HG02938 (cell line): ENCODE data around the gene CAT.
"Not testable (repeated sequence)": the region's sequence is repeated elsewhere in the genome, so short reads cannot be mapped to it uniquely, and the experiment has no call there.

Experiments
- ATAC-seq: cut with Tn5 transposase; IDR thresholded peaks from one replicate; pipeline ENCODE4 v1.9.1; 2021; ENCODE audit warnings: mild to moderate bottlenecking, moderate library complexity; ENCODE audit not compliant: unreplicated experiment

CAT gene

DNA sequence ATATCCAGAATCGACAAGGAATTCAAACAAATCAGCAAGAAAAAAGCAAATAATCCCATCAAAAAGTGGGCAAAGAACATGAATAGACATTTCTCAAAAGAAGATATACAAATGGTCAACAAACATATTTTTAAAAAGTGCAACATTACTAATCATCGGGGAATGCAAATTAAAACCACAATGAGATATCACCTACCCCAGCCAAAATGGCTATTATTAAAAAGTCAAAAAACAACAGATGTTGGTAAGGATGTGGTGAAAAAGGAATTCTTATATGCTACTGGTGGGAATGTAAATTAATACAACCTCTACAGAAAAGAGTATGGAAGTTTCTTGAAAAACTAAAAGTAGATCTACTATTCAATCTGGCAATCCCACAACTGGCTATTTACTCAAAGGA lies 13.9 kb upstream of the CAT start:
- not testable (repeated sequence) for ATAC-seq

DNA sequence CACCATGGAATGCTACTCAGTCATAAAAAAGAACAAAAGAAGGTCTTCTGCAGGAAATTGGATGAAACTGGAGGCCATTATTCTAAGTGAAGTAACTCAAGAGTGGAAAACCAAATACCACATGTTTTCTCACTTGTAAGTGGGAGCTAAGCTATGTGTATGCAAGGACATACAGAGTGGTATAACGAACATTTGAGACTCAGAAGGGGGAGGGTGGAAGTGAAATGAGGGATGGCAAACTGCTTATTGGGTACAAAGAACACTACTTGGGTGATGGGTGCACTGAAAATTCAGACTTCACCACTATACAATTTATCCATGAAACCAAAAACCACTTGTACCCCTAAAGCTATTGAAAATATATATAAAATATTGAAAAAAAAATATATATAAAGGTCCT lies 13.4 kb upstream of the CAT start:
- no peak for ATAC-seq

DNA sequence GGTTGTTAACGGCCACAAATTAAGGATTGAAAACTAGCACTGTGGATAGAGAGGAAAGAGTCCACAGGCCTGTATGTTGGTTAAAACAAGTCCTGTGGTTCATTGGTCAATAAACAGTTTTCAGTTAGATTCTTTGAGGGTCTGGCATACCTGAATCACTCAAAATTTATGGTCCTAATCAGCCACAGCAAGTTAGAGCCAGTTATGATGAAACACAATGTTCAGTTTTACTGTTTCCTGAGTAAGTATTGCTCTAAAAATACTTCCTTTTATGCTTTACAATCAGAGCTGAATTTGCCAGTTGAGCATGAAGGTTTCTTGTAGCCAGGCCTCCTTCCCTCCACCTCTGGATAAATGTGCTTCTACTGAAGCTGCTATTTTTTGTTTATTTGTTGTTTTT lies 12.9 kb upstream of the CAT start:
- no peak for ATAC-seq

DNA sequence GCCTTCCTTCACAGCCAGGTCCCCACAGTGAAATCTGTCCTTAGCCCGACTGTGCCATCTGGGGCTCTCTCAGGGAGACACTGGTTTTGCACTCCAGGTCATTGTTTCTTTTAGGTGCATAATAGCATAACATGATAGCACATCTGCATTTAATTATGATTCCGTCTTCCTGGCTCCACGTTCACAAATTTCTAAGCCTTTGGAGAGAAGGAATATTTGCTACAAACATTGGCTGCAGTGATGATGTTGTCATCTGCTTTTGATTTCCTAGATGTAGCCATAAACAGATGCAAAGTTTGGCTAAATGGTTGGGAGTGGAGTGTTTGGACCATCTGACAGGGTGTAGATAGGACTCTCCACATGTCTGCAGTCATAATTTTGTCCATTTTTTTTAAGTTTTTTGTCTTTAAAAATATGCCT lies 12.0 kb upstream of the CAT start:
- ATAC-seq: no peak

DNA sequence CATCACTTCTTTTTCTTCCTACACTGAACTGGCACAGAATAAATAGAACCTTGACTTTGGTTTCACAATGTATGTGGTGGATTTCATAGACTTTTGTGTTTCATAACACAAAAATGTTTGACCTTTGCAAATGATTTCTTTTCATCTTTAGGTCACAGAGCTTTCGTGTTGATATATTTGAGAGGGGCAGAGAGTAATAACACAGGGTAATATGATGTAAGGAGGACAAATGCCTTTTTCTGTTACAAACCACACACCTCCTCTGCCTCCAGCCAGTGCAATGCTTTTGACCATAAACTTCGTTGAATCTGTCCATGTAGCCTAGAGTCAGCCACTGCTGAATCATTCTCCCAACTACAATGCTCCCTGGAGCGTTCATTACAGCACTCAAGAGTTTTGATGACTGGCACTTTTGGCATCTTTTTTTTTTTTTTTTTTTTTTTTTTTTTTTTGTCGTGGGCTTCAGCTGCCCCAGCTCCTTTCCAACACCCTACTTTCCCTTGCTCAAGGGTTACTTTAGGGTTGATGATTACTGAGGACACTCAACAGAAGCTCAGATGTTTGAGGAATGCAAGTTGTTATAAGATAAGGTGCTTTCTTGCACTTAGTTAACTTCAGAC lies 11.4 kb upstream of the CAT start:
- no peak for ATAC-seq

DNA sequence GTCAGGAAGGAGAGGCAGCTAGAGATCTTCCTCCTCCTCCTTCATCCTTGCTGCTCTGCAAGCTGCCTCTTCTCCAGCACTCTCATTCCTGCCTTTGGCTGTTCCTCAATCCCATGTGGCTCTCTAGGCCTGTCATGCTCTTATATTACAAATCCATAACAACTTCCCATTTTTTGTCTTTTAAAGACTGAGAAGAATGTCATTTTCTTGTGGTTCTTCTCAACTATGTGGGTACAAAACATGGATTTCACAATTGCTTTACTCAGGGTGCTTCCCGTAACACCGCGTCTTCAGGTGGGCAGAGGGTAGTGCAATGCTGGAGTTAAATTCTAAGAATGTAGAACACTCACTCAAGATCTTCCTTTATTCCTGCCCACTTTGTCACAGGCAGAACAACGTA lies 6.8 kb upstream of the CAT start:
- ATAC-seq: no peak

DNA sequence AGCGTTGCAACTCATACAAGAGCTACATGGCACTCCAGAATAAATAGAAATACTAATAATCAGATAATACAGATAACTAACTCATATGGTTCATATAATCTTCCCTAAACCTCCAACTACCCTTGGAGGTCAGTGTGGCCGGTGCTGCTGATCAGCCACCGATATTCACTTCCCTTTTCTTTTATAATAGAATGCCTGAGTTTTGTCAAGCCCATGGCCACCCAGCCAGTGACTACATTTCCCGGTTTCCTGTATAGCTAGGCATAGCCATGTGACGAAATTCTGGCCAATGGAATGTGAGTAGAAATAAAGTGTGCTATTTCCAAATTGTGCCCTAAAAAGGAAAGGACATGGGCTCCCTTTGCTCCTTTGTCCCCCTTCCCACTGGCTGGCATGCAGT lies 5.9 kb upstream of the CAT start:
- ATAC-seq: no peak

DNA sequence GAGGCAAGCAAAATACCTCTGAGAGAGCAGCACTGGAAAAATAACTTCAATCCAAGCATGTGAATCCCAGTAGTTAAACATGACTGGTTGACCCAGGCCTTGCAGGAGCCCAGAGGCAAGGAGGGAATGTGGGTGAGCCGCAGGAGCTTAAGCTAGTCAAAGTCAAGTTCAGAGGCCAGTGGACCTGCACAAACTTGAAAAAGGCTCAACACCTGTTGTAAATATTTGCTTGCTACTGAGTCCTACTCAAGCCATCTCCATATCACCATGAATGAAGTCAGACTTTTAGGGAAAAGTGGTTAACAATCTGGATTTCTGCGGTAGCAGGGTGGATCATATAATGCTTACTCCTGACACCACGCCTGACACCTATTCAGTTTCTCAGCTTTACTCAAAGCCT lies 4.8 kb upstream of the CAT start:
- ATAC-seq: no peak

DNA sequence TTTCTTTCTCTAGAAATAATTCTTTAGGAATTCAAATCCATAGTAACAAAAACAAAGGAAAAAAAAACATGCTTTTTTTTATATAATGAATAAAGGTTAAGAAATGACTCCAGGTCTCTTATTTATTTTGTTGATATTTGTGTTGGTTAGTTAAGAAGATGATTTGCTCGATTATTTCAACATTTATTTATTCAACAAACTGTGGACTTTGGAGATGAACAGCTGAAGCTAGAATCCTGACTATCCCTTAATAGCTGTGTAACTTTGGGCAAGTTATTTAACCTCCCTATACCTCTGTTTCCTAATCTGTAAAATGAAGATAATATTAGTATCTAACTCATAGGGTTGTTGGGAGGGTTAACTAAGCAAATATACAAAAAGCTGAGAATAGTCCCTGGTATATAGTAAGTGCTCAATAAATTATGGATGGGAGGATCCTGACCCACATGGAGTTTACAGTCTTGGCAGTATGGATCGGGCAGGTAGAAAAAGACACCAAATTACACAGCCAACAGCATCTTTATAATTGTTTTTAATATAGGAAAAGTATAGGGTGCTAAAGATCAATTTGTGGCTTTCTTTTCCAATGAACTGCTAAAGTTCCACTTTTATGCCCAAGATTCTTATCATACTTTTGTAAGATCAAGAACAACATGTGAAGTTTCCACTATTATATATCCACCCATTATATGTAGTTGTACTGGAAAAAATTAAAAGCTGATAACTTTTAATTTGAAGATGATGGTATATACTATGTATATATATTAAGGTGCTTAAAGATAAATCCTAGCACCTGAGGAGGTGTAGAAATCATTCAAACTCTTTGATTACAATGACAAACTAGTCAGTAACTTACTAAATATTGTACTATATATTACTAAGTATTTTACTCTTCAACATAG lies 1.3 kb upstream of the CAT start:
- ATAC-seq: no peak

DNA sequence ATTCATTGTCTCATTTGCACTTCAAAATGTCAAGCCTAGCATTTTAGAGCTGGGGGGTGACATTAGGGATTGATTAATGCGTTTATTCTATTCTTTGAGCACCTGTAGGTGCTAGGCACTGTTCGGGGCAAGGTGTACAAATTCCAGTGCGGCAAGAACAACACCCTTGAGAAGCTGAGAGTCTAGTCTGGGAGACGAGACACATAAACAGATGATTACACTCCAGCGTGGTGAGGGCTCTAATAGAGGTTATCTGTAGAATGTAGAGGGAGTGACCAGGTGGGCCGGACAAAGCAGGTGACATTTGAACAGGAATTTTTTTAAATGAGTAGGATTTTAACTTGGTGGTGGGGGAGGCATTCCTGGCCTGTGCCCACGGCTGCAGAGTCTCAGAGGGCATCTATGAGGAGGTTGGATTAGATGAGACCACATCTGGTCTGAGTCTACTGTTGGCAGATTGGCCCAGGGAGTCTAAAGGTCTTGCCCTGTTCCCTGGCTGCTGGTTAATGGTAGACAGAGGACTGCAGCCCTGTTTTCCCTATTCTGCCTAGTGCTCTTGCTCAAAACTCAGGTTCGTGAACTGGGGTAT lies 970 bp downstream of the CAT start:
- ATAC-seq: no peak

DNA sequence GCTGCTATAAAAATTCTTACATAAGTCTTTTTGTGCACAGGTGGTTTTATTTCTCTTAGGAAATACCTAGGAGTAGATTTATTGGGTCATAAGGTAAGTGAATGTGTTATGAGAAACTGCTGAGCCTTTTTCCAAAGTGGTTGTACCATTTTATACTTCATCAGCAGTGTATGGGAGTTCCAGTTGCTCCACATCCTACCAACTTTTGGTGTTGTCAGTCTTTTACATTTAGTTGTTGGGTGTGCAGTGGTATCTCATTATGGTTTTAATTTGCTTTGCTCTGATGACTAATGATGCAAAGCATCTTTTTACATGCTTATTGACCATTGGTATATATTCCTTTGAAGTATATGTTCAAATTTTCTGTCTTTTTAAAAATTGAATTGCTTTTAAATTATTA lies 3.1 kb downstream of the CAT start:
- ATAC-seq: no peak

DNA sequence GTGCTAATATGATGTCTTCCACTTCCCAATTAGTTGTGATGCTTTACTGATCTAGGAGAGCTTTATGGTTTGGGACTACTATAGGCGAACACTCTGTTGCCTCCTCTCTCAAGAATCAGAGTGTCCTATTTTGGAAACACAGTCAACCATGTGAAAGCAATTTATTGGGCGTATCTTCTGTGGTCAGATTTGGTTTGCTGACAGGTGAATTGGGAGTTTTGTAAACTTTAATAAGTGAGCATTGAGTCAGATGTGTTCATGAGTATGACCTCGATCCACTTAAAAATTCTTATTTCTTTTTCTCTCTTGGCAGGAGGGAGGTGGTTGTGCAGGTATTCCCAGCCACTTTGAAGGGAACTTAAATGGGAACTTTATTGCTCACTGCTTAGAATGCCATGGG lies 4.4 kb downstream of the CAT start:
- ATAC-seq: no peak

DNA sequence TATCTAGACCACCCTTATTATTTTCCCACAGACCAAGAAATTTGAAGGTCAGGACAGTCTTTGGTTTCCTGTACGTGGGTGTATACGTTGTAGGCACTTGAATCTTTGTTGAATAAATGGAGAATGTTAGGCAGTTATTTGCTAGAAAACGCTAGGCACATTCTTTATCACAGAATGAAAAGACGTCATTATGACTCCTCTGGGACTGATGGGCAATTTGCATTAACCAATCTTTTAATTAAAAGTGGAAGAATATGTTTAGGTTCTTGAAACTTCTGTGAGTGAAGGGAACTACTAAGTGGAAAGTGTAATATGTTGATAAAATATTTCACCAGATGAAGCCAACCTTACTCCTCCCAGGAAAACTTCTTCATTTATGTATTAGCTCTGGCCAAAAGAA lies 5.7 kb downstream of the CAT start:
- ATAC-seq: no peak

DNA sequence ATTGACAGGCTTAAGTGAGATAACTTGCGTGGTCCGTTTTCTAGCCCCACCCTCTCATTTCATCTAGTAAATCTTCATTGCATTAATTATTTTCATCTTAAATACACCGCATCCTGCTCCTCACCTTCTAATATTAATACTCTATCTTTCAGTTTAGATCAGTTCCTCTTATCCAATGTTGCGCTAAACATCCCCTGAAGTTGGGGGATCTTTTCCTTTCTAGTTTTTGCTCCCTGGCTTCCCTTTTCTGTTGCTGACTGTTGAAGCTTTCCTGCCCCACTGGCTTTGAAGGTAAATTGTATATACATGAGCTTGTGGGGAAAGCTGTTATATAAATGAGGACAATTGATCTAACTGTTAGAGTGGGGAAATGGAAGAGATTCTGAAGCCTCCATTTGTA lies 7.2 kb downstream of the CAT start:
- no peak for ATAC-seq

DNA sequence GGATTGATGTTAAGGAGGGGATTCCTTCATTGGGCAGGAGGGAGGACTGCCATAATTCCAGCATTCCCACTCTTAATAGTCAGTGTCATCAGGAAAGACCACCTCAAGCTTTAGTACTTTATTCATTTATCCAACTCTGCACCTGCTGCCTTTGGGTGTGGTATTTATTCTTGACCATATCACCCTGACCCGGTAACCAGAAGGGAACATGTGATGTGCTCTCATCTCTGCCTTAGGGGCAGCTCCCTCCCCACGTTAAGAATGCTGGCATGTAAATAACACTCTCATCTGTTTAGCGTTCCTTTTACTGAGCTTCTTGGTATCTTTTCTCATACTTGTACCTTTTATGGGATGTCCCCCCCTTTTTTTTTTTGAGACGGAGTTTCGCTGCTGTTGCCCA lies 7.7 kb downstream of the CAT start:
- ATAC-seq: no peak

DNA sequence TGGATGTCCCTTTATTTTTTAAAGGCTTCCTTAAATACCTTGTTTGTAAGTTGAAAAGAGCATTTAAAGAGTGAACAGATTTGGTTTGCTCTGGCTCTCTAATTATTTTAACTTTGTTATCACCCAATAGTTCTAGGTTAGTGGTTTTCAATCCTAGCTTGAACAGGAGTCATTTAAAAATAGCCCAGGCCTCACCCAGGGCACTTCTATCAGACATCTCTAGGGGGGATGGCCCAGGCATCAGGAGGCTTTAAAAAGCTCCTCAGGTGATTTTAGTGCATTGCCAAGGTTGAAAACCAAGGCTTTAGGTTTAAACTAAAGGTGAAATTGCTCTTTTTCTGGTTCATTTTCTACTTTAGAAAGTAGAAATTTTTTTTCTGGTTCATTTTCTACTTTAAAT lies 8.3 kb downstream of the CAT start:
- ATAC-seq: no peak

DNA sequence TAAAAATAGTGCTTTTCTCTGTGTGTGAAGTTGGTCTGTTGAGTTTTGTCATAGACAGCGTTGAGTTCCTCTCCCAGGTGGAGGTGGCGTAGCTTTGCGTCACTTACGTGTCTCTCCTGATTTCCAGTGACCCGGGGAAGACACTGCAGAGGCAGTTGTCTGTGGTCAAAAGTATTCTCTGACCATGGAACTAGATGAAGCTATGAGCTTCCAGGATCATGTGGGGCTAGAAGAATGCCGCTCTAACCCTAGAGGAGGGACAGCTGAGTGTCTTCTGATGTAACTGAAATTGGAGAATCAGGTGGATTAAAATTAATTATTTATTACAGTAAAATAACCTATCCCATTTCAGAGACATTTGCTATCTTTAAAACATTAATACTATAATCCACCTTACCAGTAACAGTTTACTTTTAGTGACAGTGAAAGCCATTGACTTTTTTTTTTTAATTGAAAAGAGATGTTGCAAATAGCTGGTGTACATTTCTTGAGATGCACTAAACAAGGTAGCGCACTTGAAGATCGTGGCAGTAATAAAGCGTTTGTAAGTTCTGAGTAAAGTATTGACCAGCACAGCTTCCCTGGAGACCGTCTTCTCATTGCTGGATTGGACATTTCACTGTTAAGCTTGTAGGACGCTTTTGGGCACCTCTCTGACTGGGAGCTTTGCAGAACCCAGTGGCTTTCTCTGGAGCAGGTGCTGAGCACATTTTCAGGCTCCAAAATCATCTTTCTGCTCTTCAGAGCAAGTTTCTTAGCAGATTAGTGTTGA lies 9.7 kb downstream of the CAT start:
- no peak for ATAC-seq

DNA sequence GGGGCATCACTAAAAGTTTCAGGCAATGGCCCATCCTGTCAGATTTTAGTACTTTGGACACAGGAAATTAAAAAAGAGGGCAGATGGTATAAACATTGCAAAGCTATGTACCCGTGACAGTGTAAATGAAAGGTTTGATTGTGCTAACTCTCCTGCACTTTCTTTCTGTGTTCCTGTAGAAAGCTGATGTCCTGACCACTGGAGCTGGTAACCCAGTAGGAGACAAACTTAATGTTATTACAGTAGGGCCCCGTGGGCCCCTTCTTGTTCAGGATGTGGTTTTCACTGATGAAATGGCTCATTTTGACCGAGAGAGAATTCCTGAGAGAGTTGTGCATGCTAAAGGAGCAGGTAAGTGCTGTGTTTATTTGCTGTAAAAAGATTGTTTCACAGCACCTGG lies 10.3 kb downstream of the CAT start:
- ATAC-seq: no peak

DNA sequence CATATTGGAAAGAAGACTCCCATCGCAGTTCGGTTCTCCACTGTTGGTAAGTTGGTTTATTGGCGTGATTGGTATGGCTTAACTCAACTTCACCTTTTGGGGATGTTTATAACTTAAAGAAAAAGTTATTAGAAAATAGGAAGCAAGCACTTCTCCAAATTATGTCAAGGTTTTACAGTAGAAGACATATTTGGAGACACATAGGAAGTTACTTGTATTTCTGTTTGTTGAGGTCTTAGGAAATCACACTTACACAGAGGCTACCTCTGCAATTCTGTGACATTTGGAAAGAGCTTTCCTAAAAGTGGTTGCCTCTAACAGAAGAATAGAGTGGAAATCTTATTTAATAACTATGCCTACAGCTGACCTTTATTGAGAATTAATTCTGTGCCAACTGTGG lies 12.3 kb downstream of the CAT start:
- ATAC-seq: no peak

DNA sequence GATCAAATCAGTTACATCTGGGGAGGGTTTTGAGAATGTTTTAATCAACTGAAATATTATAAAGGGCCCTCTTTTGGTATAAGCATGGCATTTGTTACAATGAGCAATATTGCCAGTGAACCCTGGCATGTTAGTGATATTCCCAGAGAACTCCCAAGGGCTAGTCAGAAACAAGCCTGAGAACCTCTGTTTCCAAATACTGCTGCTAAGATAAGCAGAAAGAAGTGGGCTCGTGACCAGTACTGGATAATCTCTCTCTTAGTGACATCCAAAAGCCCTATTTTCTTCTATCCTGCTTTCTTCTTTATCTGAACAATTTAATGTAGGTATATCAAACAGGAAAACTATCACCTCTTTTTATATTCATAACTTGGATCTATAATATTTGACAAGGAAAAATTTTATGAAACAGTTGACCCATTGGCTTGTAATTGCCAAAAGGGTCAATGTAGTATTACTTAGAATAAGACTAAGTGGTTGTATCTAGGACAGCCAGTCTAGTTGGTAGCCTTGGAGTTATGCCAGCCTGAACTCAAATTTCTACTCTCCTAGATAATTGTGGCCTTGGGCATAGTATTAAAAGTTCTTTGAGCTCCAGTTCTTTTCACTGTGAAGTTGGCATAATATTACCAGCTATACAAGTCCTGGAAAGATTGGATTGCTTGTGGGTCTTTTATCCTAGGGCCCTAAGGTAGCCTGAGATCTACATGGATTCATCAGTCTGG lies 15.7 kb downstream of the CAT start:
- no peak for ATAC-seq

DNA sequence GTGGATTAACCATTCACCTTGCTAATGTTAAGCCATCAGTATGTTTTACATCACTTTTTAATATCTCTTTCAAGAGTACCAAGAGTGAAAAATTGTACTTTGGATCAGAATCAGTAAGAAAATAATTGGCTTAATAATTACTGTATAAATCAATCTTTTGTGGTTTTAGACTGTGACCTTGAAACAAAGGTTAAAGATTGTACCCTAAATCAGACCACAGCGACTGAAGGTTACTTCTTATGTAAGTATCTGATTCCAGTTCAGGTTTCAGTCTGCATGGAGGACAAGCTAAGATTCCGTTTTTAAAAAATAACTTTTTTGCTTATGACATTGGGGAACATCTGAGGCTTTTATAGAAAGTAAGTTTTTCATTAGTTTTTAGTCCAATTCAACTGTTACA lies 18.9 kb downstream of the CAT start:
- ATAC-seq: no peak
